ENCODE measurements around the gene C5orf63.

DNA sequence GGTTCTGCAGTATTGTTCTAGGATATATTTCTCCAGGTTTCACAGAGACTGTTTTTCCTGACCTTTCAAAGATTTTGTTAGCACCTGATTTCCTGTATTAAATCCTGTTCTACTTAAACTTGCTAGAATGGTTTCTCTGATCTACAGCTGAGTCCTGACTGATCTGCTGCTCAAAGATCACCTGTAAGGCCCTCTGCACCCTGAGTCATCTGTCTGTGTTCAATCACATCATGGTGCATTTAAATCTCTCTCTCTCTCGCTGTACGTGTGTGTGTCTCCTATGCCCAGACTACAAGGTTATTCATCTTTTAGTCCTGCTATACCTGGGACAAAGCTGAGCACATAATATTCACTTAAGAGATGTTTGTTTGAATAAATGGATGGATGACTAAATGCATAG is 13.3 kb upstream of the C5orf63 start:
- TF ChIP-seq, protein P1, sequence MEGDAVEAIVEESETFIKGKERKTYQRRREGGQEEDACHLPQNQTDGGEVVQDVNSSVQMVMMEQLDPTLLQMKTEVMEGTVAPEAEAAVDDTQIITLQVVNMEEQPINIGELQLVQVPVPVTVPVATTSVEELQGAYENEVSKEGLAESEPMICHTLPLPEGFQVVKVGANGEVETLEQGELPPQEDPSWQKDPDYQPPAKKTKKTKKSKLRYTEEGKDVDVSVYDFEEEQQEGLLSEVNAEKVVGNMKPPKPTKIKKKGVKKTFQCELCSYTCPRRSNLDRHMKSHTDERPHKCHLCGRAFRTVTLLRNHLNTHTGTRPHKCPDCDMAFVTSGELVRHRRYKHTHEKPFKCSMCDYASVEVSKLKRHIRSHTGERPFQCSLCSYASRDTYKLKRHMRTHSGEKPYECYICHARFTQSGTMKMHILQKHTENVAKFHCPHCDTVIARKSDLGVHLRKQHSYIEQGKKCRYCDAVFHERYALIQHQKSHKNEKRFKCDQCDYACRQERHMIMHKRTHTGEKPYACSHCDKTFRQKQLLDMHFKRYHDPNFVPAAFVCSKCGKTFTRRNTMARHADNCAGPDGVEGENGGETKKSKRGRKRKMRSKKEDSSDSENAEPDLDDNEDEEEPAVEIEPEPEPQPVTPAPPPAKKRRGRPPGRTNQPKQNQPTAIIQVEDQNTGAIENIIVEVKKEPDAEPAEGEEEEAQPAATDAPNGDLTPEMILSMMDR (IDR thresholded peaks at IDR 0.05), result no peak
- TF ChIP-seq POLR2A (IDR thresholded peaks at IDR 0.05), result no peak
